HG02623 (cell line): Measurements from ENCODE around the gene TENT5C.
A peak's percentile ranks its signal among the peaks of the same experiment; 100 is the strongest.

Experiments used
- ATAC-seq: cut with Tn5 transposase; IDR thresholded peaks from one replicate; pipeline ENCODE4 v1.9.1; 2021; ENCODE audit warnings: moderate library complexity; ENCODE audit not compliant: unreplicated experiment

Gene TENT5C

DNA sequence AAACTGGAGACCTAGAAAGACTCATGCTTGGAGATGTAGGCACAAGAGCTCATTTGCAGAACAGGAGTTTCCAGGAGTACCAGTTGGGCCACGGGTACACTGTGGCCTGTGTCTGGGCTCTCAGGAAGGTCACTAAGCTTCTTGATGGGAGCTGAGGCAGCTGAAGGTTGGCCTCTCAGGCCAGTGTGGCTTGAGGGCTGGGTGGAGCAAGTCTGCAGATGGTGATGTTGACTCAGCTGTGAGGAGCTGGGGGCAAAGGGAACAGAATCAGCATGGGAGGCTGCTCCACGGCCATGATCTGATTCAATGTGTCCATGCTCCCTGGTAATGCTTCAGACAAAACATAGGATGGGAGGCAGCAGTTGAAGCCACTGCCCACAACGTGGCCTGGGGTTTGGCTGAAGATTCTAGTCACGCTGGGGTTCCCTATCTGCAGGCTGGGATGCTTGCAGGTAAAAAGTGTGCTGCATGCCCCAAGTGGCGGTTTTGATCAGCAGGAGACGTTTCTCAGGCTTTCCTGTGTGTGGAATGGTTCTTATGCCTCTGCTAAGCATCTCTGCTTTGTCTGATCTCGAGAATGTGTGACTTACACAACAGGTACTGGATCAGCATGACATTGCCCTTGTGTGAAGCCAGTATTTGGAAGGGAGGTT is 15.4 kb upstream of the TENT5C start:
- no peak for ATAC-seq

DNA sequence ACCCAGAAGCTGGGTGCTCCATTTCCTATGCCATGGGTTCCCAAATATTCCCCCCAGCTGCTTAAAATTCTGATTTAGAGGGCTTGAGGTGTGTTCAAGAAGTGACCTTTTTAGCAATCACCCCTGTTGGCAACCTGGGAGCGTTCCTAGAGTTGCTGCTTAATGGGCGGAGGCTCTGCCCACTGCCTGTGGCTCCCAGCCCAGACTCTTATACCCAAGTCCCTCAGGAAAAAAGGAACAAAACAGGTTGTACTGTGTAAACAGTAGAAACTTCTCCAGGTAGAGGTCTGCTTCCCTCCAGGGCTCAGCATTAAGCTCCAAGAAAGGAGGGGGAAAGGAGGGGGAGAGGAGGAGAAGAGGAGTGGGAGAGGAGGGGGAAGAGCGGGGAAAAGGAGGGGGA is 14.6 kb upstream of the TENT5C start:
- ATAC-seq, result no peak

- no peak for ATAC-seq
Observed at GRCh38 chr1:117592155-117592554, 13.7 kb upstream of the TENT5C start.

- ATAC-seq, result no peak
Observed at GRCh38 chr1:117594261-117594990, 11.4 kb upstream of the TENT5C start.

DNA sequence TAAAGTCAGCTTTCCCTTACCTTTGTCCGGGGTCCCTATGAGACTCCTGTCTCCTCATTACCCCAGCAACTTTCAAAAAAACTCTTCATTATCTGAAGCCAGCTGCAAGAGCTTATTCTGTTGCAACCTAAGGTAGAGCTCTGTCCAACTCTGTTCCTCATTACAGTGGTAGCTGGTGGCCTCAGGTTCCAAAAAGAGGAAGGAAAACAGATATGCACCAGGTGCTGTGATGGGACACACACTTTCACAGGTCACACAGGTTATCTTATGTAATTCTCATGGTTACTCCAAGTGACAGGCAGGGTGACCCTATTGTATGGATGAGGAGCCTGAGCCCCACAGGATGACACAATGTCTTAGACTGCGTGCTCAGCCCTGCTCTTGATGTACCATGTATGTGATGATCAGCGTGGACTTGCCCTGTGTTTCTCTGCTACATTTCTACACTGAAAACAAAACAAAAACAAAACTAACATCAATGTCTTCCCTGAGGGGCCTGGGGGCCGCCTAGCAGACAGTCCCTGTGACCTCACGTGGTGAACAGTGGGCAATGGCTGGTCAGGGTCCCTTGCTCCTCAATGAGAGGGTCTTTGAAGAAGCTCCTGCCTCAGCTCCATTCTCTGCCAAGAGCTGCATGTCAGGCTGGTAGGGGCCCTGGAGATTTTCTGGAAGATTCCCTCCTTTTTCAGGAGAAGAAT is 9.7 kb upstream of the TENT5C start:
- ATAC-seq, result no peak

DNA sequence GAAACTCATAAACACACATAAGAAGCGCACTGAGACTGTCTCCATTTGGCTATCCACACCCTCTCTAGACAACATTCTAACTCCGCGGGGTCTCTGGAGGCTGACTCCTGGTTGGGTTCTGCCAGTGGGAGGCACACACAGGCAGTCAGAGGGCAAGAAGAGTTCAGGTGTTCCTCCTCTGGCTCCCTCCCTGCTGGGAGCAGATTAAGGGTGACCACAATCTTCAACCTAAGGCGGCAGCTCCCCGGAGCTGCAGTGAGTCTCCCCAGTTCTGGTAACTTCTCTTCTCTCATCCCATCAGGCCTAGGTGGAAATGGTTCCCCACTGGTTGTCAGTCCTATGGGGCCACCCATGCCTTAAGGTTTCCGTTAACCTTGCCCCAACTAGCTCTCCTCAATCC is 7.4 kb upstream of the TENT5C start:
- ATAC-seq, result no peak

DNA sequence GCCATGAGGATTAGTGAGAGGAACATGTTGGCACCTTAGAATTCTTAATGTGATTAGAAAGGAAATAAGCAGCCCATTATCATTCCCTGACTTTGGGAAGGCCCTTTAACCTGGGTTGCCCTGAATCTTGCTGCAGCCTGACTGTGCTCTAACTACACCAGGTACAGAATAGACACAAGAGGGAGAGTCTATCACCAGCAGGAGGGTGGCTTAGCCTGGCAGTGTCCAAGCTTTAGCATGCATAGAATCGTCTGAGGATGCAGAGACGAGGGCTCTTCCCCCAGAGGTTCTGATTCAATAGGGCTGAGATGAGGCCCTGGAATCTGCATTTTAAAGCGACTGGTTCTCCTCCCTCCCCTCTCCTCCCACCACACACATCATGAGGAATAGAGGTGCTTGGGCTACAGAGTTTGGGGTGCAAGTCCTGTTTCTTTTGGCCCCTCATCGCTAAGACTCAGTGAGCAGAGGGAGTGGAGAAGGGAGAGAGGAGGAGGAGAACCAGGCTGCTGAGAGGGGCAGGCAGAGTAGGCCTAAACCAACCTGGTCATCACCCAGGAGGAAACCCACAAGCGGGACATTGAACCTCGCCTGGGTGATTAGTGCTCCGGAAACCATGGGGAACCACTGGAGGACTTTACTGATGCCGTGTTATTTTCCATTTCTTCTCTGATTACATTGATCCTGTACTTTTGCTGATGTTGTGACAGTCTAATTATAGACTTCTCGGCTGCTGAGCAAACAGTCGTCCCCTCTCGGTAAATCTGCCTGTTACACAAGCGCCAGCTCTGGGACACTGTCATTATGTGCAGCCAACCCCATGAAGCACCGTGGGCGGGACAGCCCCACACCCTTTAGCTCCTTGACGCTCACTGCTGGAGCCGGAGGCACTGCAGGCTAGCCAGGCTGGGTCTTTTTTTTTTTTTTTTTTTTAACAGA is 6.3 kb upstream of the TENT5C start:
- no peak for ATAC-seq

- ATAC-seq, result no peak
Observed at GRCh38 chr1:117600325-117600943, 5.4 kb upstream of the TENT5C start.

DNA sequence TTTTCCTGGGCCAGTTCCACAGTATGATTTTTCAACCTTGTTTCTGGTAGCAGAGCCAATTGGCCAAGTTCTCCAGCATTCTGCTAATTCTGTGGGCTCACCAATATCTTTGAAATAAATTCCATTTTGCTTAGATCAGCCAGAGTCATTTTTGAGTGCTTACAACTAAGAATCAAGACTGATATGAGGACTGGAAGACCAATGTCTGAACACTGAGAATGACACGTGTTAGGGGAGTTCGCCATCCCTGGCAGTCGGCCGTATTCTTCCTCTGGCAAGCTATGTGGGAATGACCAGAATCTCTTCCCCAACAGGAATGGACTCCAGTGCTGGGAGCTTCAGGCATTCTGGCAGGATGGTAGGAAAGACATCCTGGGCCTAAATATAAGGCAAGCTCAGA is 4.9 kb upstream of the TENT5C start:
- ATAC-seq, result no peak

GRCh38 chr1:117602862-117603261 is 3.0 kb upstream of the TENT5C start:
- ATAC-seq, result no peak

GRCh38 chr1:117605164-117605773 is 579 bp upstream of the TENT5C start:
- peak; percentile 16 for ATAC-seq

DNA sequence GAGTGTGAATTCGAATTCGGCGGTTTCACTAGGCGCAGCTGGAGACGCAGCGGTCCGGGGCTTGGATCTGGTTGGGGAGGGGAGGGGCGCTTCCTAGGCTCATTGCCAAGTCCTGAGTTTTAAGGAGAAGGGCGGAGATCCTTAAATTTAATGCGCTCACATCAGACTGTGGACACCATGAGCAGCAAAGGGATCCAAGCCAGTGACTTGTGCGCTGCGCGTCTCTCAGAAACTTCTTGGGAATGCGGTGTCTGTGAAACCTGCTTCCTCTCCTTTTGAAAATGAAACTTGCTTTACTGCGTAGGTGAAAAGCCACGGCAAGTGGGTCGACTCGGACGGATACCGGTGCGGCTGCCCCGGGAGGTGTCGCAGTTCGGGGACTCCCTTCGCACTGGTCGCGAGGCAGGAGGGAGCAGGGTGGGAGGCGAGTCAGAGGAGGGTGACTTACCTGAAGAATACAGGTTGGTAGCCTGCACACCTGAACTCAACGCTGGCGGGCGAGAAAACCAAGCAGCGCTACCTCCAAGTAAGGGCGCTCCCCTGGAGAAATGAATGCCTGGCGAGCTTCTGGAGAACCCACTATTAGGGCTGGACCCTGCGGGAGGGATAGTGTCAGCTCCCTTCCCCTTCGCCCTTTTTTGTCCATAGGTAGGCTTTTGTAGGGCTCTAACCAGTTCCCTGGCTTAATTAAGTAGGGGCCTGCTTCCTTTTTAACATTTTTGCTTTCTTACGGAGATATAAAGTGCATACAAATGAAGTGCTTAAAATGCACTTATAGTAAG is 992 bp downstream of the TENT5C start:
- no peak for ATAC-seq

DNA sequence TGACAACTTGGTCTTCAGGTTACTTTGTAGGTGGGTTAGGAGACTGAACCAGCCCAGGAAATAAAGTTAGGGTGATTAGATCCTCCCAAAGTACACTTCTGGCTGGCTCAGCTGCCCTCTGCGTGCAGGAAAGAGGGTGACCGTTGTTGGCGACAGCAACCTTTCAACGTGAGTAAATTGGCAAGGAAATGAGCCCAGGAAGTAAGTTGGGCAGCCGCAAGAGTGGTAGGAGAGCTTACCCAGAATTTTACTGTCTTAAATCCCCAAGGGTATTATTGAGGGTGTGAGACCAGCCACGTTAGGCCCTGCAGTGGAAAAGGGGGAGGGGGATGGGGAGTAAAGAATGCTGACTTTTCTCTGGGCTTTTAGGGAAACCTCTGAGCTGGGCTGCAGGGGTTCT is 1.6 kb downstream of the TENT5C start:
- ATAC-seq, result no peak

GRCh38 chr1:117608115-117608615 is 2.3 kb downstream of the TENT5C start:
- ATAC-seq, result no peak

DNA sequence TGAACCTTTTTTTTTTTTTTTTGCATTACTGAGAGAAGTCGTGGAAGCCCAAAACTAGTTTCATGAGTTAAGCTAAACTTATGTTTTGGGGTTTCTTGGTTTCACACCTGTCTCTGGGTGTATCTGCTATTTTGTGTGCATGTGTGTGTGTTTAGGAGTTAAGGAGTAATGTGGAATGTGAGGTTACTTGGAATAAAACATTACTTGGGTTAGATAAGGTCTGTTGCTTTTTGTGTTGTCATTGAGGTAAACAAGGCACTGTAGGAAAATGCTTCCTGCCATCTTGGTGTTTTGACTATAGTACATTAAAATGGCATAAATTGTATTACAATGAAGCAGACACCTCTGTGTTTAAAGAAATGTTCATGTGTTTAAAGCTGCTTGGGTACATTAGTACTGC is 2.9 kb downstream of the TENT5C start:
- ATAC-seq, result no peak

DNA sequence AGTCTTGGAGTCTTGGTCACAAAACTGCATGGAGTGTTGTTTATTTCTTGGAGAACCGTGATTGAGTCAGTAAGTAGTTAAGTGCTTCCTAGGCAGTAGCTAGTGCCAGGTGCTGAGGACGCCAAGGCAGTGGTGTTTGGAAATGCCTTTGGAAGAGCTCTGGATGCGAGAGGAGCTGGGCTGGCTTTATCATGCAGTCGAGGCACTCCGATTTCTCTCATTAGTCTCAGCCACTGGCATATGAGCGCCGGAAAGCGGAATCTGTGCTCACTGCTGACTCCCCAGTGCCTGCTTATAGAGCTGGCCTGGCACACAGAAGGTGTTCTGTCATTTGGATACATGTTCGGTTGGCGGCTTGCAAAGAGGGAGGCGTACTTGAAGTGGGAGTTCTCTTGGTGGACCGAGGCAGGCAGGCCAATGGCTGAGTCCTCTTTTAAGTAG is 3.6 kb downstream of the TENT5C start:
- ATAC-seq, result no peak

GRCh38 chr1:117610036-117610435 is 4.2 kb downstream of the TENT5C start:
- no peak for ATAC-seq

DNA sequence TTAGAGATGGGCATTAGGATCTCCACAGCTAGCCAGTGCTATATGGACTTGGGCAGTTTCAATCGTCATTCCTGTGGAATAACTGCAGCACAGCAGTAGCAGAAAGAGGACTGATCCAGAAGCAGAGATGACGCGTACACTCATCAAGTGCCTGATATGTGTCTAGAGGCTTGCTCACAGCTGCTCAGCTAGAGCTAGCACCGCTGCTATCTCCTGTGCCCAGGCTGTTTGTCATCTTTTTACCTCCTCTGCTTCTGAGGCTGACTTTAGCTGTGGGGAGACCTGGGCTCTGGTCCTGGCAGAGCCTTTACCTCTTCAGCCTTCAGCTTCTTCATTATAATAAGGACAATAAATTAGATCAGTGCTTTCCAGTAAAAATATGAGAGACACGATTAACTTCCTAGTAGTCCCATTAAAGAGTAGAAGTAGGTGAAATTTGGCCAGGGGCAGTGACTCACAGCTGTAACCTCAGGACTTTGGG is 5.3 kb downstream of the TENT5C start:
- no peak for ATAC-seq

DNA sequence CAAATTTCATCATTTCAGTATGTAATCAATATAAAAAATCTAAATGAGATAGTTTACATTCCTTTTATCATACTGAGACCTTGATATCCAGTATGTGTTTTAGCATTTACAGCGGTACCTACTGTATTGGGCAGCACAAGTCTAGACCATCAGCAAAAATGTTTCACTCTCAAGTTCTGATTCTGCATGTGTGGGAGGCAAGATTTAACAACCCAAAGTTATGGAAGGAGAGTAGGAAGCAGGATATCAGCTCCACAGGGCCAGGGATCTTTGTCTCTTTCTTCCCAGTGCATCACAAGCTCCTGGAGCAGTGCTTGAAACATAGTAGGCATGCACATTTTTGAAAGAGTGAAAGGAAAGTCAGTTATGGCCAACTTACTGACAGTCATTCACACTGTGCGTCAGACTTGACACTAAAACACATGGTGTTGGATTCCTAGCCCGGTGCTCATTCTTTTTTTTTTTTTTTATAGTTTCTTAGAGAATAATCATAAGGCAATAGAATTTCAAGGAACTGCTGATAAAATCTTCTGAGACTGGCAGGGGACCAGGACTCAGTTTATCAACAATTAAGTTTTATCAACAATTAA is 6.1 kb downstream of the TENT5C start:
- no peak for ATAC-seq
